Fibroblast of peridontal ligament (primary cell): ENCODE results near the gene GGN.
"Not testable (repeated sequence)": the region's sequence is repeated elsewhere in the genome, so short reads cannot be mapped to it uniquely, and the experiment has no call there.

ENCODE experiments used
- DNase-seq: peaks from one replicate; pipeline ENCODE4 v3.0.0-alpha.2; 2010; ENCODE audit errors: extremely low read depth

The GGN gene

DNA sequence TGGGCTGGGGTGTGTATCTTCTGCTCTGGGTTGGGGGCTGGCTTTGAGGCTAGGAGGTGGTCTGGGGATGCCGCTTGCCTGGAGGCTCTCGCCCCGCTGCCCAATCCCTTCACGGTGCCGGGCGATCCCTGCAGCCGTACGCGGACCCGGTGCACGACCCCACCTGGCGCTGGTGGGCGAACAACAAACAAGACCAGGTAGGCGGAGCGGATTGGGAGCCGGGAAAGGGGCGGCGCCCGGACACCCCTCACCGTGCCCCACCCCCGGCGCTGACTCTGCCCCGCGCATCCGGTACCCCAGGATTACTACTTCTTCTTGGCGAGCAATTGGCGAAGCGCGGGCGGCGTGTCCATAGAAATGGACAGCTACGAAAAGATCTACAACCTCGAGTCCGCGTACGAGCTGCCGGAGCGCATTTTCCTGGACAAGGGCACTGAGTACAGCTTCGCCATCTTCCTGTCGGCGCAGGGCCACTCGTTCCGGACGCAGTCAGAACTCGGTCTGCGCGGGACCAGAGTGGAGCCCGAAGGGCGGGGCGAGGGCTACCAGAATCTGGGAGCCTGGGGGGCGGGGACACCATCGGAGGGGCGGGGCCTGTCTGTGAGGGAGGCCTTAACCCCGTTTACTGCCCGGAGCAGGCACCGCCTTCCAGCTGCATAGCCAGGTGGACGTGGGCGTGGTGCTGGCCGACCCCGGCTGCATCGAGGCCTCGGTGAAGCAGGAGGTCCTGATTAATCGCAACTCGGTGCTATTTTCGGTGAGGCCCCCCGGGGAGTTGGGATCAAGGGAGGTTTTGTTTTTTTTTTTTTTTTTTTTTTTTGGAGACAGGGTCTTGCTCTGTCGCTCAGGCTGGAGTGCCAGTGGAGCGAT lies 25.5 kb downstream of the GGN start:
- peak; percentile 35 for DNase-seq

DNA sequence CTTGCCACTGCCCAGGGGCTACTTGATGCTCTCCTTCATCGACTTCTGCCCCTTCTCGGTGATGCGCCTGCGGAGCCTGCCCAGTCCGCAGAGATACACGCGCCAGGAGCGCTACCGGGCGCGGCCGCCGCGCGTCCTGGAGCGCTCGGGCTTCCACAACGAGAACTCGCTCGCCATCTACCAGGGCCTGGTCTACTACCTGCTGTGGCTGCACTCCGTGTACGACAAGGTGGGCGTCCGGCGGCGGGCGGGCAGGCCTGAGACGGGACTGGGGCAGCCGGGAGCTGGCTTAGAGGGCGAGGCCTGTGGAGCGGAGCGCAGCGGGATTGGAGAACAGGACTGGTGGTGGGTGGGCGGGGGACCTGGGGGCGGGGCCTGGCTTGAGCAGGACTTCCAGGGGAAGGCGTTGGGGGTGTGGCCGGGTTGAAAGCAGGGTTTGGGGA lies 26.2 kb downstream of the GGN start:
- DNase-seq, result peak; percentile 44

DNA sequence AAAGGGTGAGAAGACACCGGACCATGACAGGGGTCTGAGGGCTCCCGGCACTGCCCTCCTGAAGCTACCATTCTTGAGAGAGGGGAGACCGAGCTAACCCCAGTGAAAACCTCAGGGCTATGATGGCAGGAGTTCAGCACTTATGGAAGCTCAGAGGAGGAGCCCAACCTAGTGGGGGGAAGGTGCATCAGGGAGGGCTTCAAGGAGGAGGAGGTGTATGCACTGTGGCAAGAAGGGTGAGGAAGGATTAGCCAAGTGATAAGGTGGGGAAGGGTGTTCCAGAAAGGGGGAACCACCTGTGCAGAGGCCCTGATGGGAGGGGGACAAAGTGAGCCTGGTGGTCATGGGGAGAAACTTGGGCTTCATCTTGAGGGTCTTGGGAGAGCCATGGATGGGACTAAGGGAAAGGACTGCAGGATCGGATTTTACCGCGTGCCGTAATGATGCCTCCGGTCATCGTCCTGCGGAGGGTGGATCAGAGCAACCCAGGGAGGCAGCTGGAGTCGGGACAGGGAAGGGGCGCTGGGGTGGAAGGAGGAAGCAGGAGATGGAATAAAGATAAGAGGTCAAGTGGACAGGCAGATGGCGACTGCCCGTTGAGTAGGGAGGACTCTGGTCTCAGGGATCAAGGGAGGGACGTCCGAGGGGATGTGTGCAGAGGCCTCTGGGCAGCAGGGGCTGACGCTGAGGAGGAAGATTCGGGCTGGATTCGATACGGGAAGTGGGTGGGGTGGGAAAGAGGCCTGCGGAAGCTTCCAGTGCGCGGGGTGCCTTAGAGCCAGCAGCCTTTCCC lies 26.8 kb downstream of the GGN start:
- DNase-seq, result no peak

DNA sequence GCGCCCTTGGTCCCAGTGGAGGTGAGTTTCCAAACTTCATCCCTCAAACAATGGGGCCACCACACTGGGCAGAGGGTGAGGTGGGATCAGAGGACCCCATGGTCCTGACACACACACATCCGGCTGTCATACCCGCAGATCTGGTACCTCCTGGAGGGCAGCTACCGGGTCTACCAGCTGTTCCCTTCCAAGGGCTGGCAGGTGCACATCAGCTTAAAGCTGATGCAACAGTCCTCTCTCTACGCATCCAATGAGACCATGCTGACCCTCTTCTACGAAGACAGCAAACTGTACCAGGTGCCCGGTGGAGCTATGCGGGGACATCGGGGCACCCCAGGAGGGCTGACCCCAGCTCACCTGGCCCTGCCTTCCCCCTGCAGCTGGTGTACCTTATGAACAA lies 27.5 kb downstream of the GGN start:
- DNase-seq, result no peak

- DNase-seq, result no peak
These were observed 28.4 kb downstream of the GGN start for GRCh38 chr19:38359242-38360021.

GRCh38 chr19:38358071-38358470 lies 29.8 kb downstream of the GGN start:
- DNase-seq, result no peak

DNA sequence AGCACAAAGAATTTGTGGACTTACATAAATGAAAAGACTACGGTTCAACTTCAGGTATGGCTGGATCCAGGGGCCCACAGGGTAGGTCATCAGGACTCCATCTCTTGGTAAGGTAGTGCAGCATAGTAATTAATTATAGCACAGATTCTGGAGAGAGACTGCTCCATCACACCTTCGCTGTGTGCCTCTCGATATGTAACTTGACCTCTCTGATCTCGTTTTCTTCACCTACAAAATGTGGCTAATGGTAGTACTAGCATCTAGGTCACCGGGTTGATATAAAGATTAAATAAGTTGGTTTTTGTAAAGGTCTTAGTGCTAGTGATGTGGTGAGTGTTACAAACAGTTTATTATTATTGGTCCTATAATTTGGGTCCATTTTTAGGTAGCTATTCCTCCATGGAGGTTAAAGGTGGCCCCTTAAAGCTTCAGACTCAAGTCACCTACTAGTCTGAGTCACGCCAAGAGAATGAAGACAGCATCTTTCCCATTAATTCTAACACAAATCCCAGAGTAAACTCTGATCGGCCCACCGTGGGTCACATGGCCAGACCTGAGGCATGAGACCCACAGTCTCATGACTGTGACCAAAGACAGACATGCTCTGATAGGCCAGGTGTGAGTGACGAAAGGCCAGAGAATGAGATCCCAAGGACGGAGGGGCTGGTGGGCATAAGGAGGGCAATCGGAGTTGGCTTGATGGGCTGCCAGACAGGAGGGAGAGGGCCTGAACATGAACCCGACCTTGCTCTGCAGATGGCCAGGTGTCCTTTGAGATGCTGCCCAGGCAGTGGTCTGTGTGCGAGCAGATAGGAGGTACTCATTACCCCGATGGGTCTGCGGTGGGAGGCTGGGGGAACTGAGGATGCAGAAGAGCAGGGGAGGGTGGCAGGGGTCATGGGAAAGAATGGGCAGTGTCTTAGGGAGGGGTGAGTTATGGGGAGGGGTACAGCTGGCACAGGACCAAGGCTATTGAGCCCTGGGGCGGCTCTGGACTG lies 31.8 kb downstream of the GGN start:
- DNase-seq, result no peak

DNA sequence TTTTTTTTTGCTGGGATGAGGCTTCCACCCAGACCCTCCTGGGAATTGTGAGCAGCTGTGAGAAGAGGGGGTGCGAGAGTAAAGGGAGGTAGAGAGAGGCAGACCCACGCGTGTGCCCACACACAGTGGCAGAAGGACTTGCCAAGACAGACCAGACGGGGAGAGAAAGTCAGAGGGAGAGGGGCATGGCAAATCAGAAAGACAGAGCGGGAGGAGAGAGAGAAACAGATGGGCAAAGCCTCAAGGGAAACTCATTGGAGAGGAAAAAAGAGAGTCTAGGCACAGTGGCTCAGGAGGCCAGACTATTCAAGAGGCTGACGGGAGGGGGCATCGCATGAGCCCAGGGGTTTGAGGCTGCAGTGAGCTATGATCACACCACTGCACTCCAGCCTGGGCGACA lies 35.2 kb downstream of the GGN start:
- DNase-seq, result no peak

DNA sequence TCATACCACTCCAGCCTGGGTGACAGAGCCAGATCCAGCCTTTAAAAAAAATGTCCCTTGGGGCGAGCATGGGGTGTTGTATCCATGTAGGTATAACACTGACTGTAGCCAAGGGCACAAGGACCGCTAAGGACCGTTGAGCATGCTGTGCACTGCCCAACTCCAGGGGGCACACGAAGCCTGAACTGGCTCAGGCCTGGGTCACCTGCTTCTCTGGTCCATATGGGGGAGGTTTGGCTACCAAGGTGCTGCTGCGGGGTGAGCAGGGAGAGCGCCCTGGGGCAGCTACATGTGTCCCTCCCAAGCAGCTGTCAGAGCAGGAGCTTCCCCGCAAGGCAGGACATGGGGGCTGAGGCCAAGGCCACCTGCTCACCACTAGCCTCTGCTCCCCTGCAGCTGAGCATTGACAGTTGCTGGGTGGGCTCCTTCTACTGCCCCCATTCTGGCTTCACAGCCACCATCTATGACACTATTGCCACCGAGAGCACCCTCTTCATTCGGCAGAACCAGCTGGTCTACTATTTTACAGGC lies 35.9 kb downstream of the GGN start:
- DNase-seq, result no peak

GRCh38 chr19:38350883-38351282 lies 37.0 kb downstream of the GGN start:
- DNase-seq, result no peak

- DNase-seq, result no peak
These were observed 41.0 kb downstream of the GGN start for GRCh38 chr19:38346837-38347236.

DNA sequence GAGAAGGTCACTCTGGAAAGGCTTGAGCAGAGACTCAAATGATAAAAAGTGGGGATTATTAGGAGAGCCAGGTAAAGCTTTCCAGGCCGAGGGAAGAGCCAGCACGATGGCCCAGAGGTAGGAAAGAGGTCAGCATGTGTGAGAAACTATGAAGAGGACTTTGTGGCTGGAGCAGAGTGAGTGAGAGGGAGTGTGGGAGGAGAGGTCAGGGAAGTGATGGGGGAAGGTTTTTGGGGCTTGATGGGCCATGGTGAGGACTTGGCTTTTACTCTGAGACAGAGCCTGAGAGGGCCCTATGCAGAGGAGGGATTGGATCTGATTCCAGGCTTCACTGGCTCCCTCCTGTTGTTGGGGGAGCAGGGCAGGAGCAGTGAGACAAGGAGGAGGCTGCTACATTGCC lies 46.9 kb downstream of the GGN start:
- DNase-seq, result no peak

GRCh38 chr19:38339011-38339410 lies 48.8 kb downstream of the GGN start:
- not testable (repeated sequence) for DNase-seq

DNA sequence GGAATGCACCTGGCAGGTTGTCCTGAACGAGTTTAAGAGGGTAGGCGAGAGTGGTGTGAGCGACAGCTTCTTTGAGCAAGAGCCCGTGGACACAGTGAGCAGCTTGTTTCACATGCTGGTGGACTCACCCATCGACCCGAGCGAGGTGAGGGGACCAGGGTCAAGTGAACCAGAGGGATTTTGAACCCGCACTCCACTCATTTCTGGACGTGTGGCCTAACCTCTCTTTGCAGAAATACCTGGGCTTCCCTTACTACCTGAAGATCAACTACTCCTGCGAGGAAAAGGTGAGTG lies 50.5 kb downstream of the GGN start:
- DNase-seq, result no peak

DNA sequence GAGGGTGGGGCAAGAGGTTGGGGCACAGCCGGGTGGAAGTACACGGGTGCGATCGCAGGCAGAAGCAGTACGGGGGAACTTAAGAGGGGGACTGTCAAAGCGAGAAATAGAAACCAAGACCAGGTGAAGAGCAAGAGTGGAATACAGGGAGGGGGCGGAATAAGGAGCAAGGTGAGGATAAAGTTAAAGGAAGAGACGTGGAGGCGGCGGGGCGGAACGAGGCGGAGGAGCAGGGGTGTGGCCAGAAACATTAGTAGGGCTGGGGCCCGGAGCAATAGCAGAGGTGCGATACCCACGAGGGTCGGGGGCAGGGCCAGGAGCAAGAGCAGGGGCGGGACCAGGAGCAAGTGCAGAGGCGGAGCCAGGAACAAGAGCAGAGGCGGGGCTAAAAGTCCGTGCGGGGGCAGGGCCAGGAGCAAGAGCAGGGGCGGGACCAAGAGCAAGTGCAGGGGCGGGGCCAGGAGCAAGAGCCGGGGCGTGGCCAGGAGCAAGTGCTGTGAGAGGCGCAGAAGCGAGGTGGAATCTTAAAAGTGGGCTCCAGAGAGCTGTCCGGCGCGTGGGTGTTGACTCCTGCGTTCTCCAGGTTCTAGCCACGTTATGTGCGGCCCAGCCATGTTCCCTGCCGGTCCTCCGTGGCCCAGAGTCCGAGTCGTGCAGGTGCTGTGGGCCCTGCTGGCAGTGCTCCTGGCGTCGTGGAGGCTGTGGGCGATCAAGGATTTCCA lies 51.0 kb downstream of the GGN start:
- DNase-seq, result peak; percentile 72

DNA sequence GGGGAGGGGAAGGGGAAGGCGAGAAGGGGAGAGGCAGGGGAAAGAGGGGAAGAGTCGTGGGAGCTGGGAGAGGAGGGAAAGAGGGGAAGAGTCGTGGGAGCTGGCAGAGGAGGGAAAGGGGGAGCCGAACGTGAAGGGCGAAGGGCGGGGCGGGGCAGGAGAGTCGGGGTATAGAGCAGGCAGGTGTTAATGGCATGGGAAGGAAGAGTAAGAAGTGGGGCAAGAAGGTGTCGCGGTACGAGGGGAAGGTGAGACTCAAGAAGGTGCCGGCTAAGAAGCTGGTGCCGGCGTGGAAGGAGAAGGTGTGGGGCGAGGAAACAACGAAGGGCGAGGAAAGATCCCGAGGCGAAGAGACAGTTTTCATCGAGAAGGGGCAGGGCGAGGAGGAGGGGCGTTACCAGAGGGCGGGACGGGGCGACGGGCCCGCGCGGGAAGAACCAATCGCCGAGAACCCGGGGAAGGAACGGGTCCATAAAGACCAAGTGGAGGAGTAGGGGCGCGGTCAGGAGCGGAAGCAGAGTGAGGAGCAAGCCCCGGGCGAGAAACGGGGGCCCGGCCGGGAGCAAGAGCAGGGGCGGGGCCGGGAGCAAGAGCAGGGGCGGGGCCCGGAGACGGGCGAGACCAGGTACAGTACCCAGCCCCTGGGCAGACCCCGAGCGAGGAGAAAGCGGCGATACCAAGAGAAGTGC lies 51.7 kb downstream of the GGN start:
- peak; percentile 88 for DNase-seq
